Endothelial cell of umbilical vein (primary cell): ENCODE results near the gene FAM50B. TPM values are rescaled to one million over a fixed set of nuclear protein-coding genes. Genes with fewer than 3 reads are reported as not detected.

Experiments
- BruUV-seq: library from RNA; stranded (reverse); fragments of 400-500 nt; replicated peaks from 2 replicates; lab custom pipeline; 2021; lab: Mats Ljungman, UMichigan
- CTCF ChIA-PET: fragments of 300-600, 350-600 bp; sonication (Branson Sonifier 250); formaldehyde crosslinking; loops from one replicate; lab custom pipeline; 2021; ENCODE audit warnings: antibody characterized with exemption, inconsistent platforms; lab: Charles Lee
- POLR2A ChIA-PET: fragments of 300-600, 350-600 bp; sonication (Branson Sonifier 250); formaldehyde crosslinking; loops from one replicate; lab custom pipeline; 2021; ENCODE audit warnings: antibody characterized with exemption, inconsistent platforms; lab: Charles Lee
- DNase-seq: peaks from one replicate; pipeline ENCODE4 v3.0.0-alpha.2; 2011; ENCODE audit warnings: low read depth, low spot score
- FAIRE-seq: peaks from 2 replicates; lab custom pipeline; 2011; peaks lifted over from hg19 to GRCh38; lab: Jason Lieb, UNC
- H2AFZ ChIP-seq: 2 replicates; pipeline ENCODE4 v1.6.0; 2012; ENCODE audit warnings: low read depth, low read length, control low read depth, inconsistent platforms
- H3K27ac ChIP-seq: 2 replicates; pipeline ENCODE4 v1.5.1; 2011; ENCODE audit warnings: low read depth, mild to moderate bottlenecking, control low read depth, low read length, moderate library complexity; ENCODE audit not compliant: insufficient read depth
- H3K27me3 ChIP-seq, 2 experiments: 2 replicates each; pipeline versions ENCODE4 v1.6.0 to v1.6.1; 2011; ENCODE audit warnings: low read length in 2 of 2, mixed read lengths in 1 of 2; ENCODE audit not compliant: control insufficient read depth in 2 of 2, insufficient read depth in 2 of 2
- H3K36me3 ChIP-seq, 2 experiments: 2 replicates in 1 of 2; 3 replicates in 1 of 2; pipeline ENCODE4 v1.5.1; 2011; ENCODE audit warnings: low read length in 2 of 2, mild to moderate bottlenecking in 1 of 2, moderate library complexity in 1 of 2; ENCODE audit not compliant: control insufficient read depth in 2 of 2, insufficient read depth in 2 of 2; ENCODE audit errors: extremely low read depth in 1 of 2
- H3K4me1 ChIP-seq: 3 replicates; pipeline ENCODE4 v1.5.1; 2011; ENCODE audit warnings: mild to moderate bottlenecking, low read length; ENCODE audit not compliant: control insufficient read depth, insufficient read depth; ENCODE audit errors: extremely low read depth
- H3K4me2 ChIP-seq: 2 replicates; pipeline ENCODE4 v1.6.1; 2011; ENCODE audit warnings: low read length, control low read depth, mixed read lengths; ENCODE audit not compliant: insufficient read depth
- H3K4me3 ChIP-seq, 3 experiments: fragments of 200-600 bp in 1 of 3; sonication (generic), shearing (Covaris generic) in 1 of 3; replicated peaks in 1 of 3; 2 replicates each; pipeline ENCODE4 v1.5.1; 2011 to 2016; ENCODE audit warnings: control low read depth in 3 of 3, low read length in 3 of 3, mild to moderate bottlenecking in 2 of 3, inconsistent platforms in 1 of 3, low read depth in 1 of 3, moderate library complexity in 1 of 3; ENCODE audit not compliant: insufficient read depth in 1 of 3
- H3K79me2 ChIP-seq: 2 replicates; pipeline ENCODE4 v1.6.0; 2012; ENCODE audit warnings: low read length, inconsistent platforms; ENCODE audit not compliant: control insufficient read depth, insufficient read depth
- H3K9ac ChIP-seq: replicated peaks from 2 replicates; pipeline ENCODE3; 2011; ENCODE audit warnings: low read length, control low read depth; ENCODE audit not compliant: insufficient read depth; ENCODE audit errors: extremely low read depth
- H3K9me1 ChIP-seq: replicated peaks from 3 replicates; pipeline ENCODE4 v1.6.0; 2011; ENCODE audit warnings: mild to moderate bottlenecking, low read length; ENCODE audit not compliant: control insufficient read depth, insufficient read depth; ENCODE audit errors: extremely low read depth
- H3K9me3 ChIP-seq: replicated peaks from 2 replicates; pipeline ENCODE4 v1.5.1; 2012; ENCODE audit warnings: low read length, inconsistent platforms; ENCODE audit not compliant: control insufficient read depth, insufficient read depth
- H4K20me1 ChIP-seq: replicated peaks from 2 replicates; pipeline ENCODE3; 2011; ENCODE audit warnings: mild to moderate bottlenecking, low read length; ENCODE audit not compliant: control insufficient read depth, insufficient read depth; ENCODE audit errors: extremely low read depth
- CTCF ChIP-seq, 2 donors: IDR thresholded peaks; 1 replicate in 1 of 2; 2 replicates in 1 of 2; pipeline ENCODE4 v1.5.1; 2011; ENCODE audit warnings: low read length in 2 of 2, mild to moderate bottlenecking in 2 of 2, moderate library complexity in 2 of 2, control low read depth in 1 of 2, inconsistent platforms in 1 of 2, low read depth in 1 of 2; ENCODE audit not compliant: insufficient read depth in 1 of 2; ENCODE audit errors: extremely low read depth in 1 of 2
- EZH2 ChIP-seq: IDR thresholded peaks from 2 replicates; pipeline ENCODE4 v1.6.1; 2012; ENCODE audit warnings: borderline replicate concordance, low read depth, mild to moderate bottlenecking, moderate library complexity, low read length, inconsistent platforms; ENCODE audit not compliant: severe bottlenecking
- FOS ChIP-seq: IDR thresholded peaks from 2 replicates; pipeline ENCODE4 v1.6.1; 2011; ENCODE audit warnings: mild to moderate bottlenecking, low read length, moderate library complexity, borderline replicate concordance; ENCODE audit not compliant: insufficient read depth
- GATA2 ChIP-seq: IDR thresholded peaks from 2 replicates; pipeline ENCODE4 v1.7.0; 2011; ENCODE audit warnings: low read depth, mild to moderate bottlenecking, moderate library complexity, mixed read lengths, low read length; ENCODE audit not compliant: insufficient read length, insufficient read depth
- JUN ChIP-seq: IDR thresholded peaks from 2 replicates; pipeline ENCODE4 v1.6.1; 2011; ENCODE audit warnings: borderline replicate concordance, low read depth; ENCODE audit not compliant: insufficient read length, insufficient read depth
- MAX ChIP-seq: IDR thresholded peaks from 2 replicates; pipeline ENCODE4 v1.6.1; 2011; ENCODE audit not compliant: insufficient read depth, insufficient read length
- MYC ChIP-seq: IDR thresholded peaks from one replicate; pipeline ENCODE4 v1.6.1; 2011; ENCODE audit warnings: mild to moderate bottlenecking, low read depth, low read length
- POLR2A ChIP-seq: IDR thresholded peaks from 2 replicates; pipeline ENCODE4 v1.6.1; 2012; ENCODE audit warnings: low read depth, mild to moderate bottlenecking, control low read depth, low read length
- POLR2AphosphoS5 ChIP-seq: IDR thresholded peaks from 2 replicates; pipeline ENCODE4 v1.6.1; 2012; ENCODE audit warnings: low read depth, mild to moderate bottlenecking, control low read depth, low read length, moderate library complexity; ENCODE audit not compliant: insufficient read depth
- dilution Hi-C: fragments of 300-500 bp; cut with MboI; formaldehyde crosslinking; loops from one replicate; pipeline ENCODE4 v1.15.0; 2019; ENCODE audit warnings: low sequenced_read_pairs; ENCODE audit not compliant: extremely low pct_ligation_motif_present
- intact Hi-C: fragments of 100-400 bp; cut with micrococcal nuclease; formaldehyde crosslinking; loops from one replicate; pipeline ENCODE4 v1.10.0; 2022
- polyA plus RNA-seq, 4 experiments: library from polyadenylated mRNA; depleted of rRNA in 3 of 4; stranded (reverse) in 3 of 4; unstranded in 1 of 4; fragments of >200 nt; gene quantifications; 2 replicates each; pipeline versions ENCODE4 v1.2.1 to v1.2.3, GENCODE V29; 2011 to 2012; ENCODE audit warnings: missing spikeins in 1 of 4
- total RNA-seq: library from RNA; stranded (reverse); gene quantifications from 2 replicates; pipeline ENCODE4 v1.2.3, GENCODE V29; 2021

FAM50B gene
- total and polyA plus RNA-seq, 2 donors (not counting 3 experiments of a cell fraction or from before 2014, with no cell fraction given), result 10.0 to 14.1 TPM

- Histone ChIP-seq H3K79me2 (no peaks in the 10 kb centered on the region), H3K9ac (no peak overlapping the region), H3K27ac (no peak overlapping the region), H3K4me1 (peaks cover 4% of the 10 kb centered on the region), H3K27me3 (no peaks in the 10 kb centered on the region), H3K9me1 (no peaks in the 10 kb centered on the region), H3K4me3 (no peak overlapping the region), H3K36me3 (no peaks in the 10 kb centered on the region), H3K4me2 (no peak overlapping the region), H4K20me1 (no peaks in the 10 kb centered on the region), H2AFZ (no peak overlapping the region), H3K9me3 (no peaks in the 10 kb centered on the region)
- dilution Hi-C loops, result no loop called here
- no peak for DNase-seq
- POLR2A ChIA-PET, result no interaction called here
- BruUV-seq, result no TSS peak
- no peak for FAIRE-seq
- TF ChIP-seq FOS (no peak), EZH2 (no peak), MAX (no peak), POLR2A (no peak), MYC (no peak), JUN (no peak), POLR2AphosphoS5 (no peak), GATA2 (no peak), CTCF (IDR thresholded peaks at IDR 0.05; ENCODE audit: extremely low read depth in 1 of 2, insufficient read depth in 1 of 2, low read depth in 1 of 2, low read length in 2 of 2) (no peak)
- CTCF ChIA-PET, result interaction anchor here (1.0 to 7.2 kb wide), 3 partner anchors 9 to 126 kb away, joined by 3 to 162 read pairs (median 5); no protein-coding TSS in a partner anchor
- intact Hi-C loops, result no loop called here
These were observed 3.2 kb downstream of the FAM50B start for GRCh38 chr6:3852391-3852790.
